ENCODE data around the gene IL16. TPM values are rescaled to one million over a fixed set of nuclear protein-coding genes. Genes with fewer than 3 reads are reported as not detected.

IL16 gene
- total RNA-seq, 4 donors from 2014 or later: 4.9 to 11.5 (median 8.4) TPM

- no peaks in the 10 kb centered on the region for H3K36me3 ChIP-seq
Observed at GRCh38 chr15:81235276-81236123, 38.8 kb downstream of the IL16 start.

GRCh38 chr15:81239190-81239589 is 42.5 kb downstream of the IL16 start:
- H3K9me3 ChIP-seq: no peaks in the 10 kb centered on the region
- intact Hi-C loops (cut with DNase I): no loop called here
- H3K4me3 ChIP-seq (replicated peaks in 1 of 3): no peak overlapping the region
- peaks cover 0 to 6% of the 10 kb centered on the region in 2 donors for H3K4me1 ChIP-seq
- no peaks in the 10 kb centered on the region for H3K27me3 ChIP-seq
- peak overlapping the region in 2 of 3 donors; percentile 13 to 24 for H3K27ac ChIP-seq
- TF ChIP-seq CTCF (IDR thresholded peaks at IDR 0.05) (no peak), POLR2A (IDR thresholded peaks at IDR 0.05) (no peak)
- peak; percentile 27 to 41 for DNase-seq
- no peaks in the 10 kb centered on the region for H3K36me3 ChIP-seq

More at GRCh38 chr15:81235276-81236123, 38.8 kb downstream of the IL16 start:
- no peak for TF ChIP-seq CTCF (IDR thresholded peaks at IDR 0.05)
- TF ChIP-seq POLR2A (IDR thresholded peaks at IDR 0.05): no peak
- H3K4me3 ChIP-seq (replicated peaks in 1 of 3): no peak overlapping the region
- no peaks in the 10 kb centered on the region for H3K27me3 ChIP-seq
- intact Hi-C loops (cut with DNase I): no loop called here
- WGBS, 2 donors: 97% methylated on average over 7 of the region's 7 CpGs
- no peak overlapping the region for H3K27ac ChIP-seq
- peaks cover 7 to 22% of the 10 kb centered on the region in 2 donors for H3K4me1 ChIP-seq
- DNase-seq: no peak
- H3K9me3 ChIP-seq: no peaks in the 10 kb centered on the region

- Histone ChIP-seq H3K27me3 (no peaks in the 10 kb centered on the region), H3K27ac (no peak overlapping the region), H3K4me3 (replicated peaks in 1 of 3) (no peak overlapping the region), H3K36me3 (no peaks in the 10 kb centered on the region), H3K9me3 (no peaks in the 10 kb centered on the region), H3K4me1 (peaks cover 0 to 6% of the 10 kb centered on the region in 2 donors)
- TF ChIP-seq CTCF (IDR thresholded peaks at IDR 0.05) (no peak), POLR2A (IDR thresholded peaks at IDR 0.05) (no peak)
- intact Hi-C loops (cut with DNase I): no loop called here
- WGBS, 2 donors: 59 to 67% methylated on average over 1 of the region's 1 CpG
- no peak for DNase-seq
Observed at GRCh38 chr15:81242778-81243177, 46.1 kb downstream of the IL16 start.

GRCh38 chr15:81244306-81244705 is 47.6 kb downstream of the IL16 start:
- Histone ChIP-seq H3K4me1 (peaks cover 0 to 2% of the 10 kb centered on the region in 2 donors), H3K27ac (no peak overlapping the region), H3K27me3 (no peaks in the 10 kb centered on the region), H3K36me3 (no peaks in the 10 kb centered on the region), H3K4me3 (replicated peaks in 1 of 3) (no peak overlapping the region), H3K9me3 (no peaks in the 10 kb centered on the region)
- DNase-seq: no peak
- TF ChIP-seq POLR2A (IDR thresholded peaks at IDR 0.05): no peak
- no peak for TF ChIP-seq CTCF (IDR thresholded peaks at IDR 0.05)
- WGBS, 2 donors: 95% methylated on average over 1 of the region's 1 CpG
- intact Hi-C loops (cut with DNase I): no loop called here

- Histone ChIP-seq H3K27me3 (no peaks in the 10 kb centered on the region), H3K27ac (no peak overlapping the region), H3K9me3 (no peaks in the 10 kb centered on the region), H3K4me3 (replicated peaks in 1 of 3) (no peak overlapping the region), H3K36me3 (no peaks in the 10 kb centered on the region), H3K4me1 (peaks cover 0 to 4% of the 10 kb centered on the region in 2 donors)
- no peak for DNase-seq
- intact Hi-C loops (cut with DNase I): no loop called here
- 96% methylated on average over 2 of the region's 2 CpGs for WGBS, 2 donors
- no peak for TF ChIP-seq CTCF (IDR thresholded peaks at IDR 0.05)
- TF ChIP-seq POLR2A (IDR thresholded peaks at IDR 0.05): no peak
Observed at GRCh38 chr15:81253846-81254245, 57.2 kb downstream of the IL16 start.
